PC-9 (cell line): ENCODE results near the gene YARS2. TPM values are rescaled to one million over a fixed set of nuclear protein-coding genes. Genes with fewer than 3 reads are reported as not detected.

Experiments
- BruUV-seq: library from RNA; stranded (reverse); fragments of 400-500 nt; replicated peaks from 2 replicates; lab custom pipeline; 2021; lab: Mats Ljungman, UMichigan
- CTCF ChIA-PET: fragments of 300-600 bp; sonication (Branson Sonifier 250); formaldehyde crosslinking; loops from one replicate; lab custom pipeline; 2022; ENCODE audit warnings: antibody characterized with exemption; lab: Charles Lee
- POLR2A ChIA-PET: fragments of 300-600 bp; sonication (Branson Sonifier 250); formaldehyde crosslinking; loops from one replicate; lab custom pipeline; 2022; ENCODE audit warnings: antibody characterized with exemption; ENCODE audit not compliant: unreplicated experiment; lab: Charles Lee
- DNase-seq, 2 experiments: peaks; one replicate each; pipeline versions ENCODE4 v3.0.0 to v3.0.0-alpha.2; 2015 to 2022; ENCODE audit warnings: mixed read lengths in 1 of 2
- H2AFZ ChIP-seq: fragments of 200-600 bp; sonication (generic); 2 replicates; pipeline ENCODE4 v1.8.1; 2017; ENCODE audit warnings: antibody characterized with exemption
- H3F3A ChIP-seq: fragments of 200-600 bp; sonication (generic); 2 replicates; pipeline ENCODE4 v1.8.1; 2017; ENCODE audit warnings: antibody characterized with exemption, mild to moderate bottlenecking, low read depth; ENCODE audit not compliant: insufficient read depth
- H3K27ac ChIP-seq: fragments of 200-600 bp; sonication (generic); 2 replicates; pipeline ENCODE4 v1.6.1; 2016; ENCODE audit warnings: mixed run types
- H3K27me3 ChIP-seq: fragments of 200-600 bp; sonication (generic); 2 replicates; pipeline ENCODE4 v1.6.1; 2016; ENCODE audit warnings: low read depth, mixed run types; ENCODE audit not compliant: insufficient read depth
- H3K36me3 ChIP-seq: fragments of 200-600 bp; sonication (generic); 2 replicates; pipeline ENCODE4 v1.6.1; 2016; ENCODE audit warnings: low read depth, mixed run types
- H3K4me1 ChIP-seq: fragments of 200-600 bp; sonication (generic); replicated peaks from 2 replicates; pipeline ENCODE4 v1.6.1; 2016; ENCODE audit warnings: mixed run types; ENCODE audit not compliant: insufficient read depth
- H3K4me2 ChIP-seq: fragments of 200-600 bp; sonication (generic); 2 replicates; pipeline ENCODE4 v1.6.1; 2017; ENCODE audit warnings: mixed run types
- H3K4me3 ChIP-seq: fragments of 200-600 bp; sonication (generic); 2 replicates; pipeline ENCODE4 v1.6.1; 2016; ENCODE audit warnings: mixed run types
- H3K79me2 ChIP-seq: fragments of 200-600 bp; sonication (generic); 2 replicates; pipeline ENCODE4 v1.6.1; 2017; ENCODE audit warnings: low read depth, mixed run types
- H3K9me2 ChIP-seq: fragments of 200-600 bp; sonication (generic); 2 replicates; pipeline ENCODE4 v1.8.1; 2017; ENCODE audit warnings: mild to moderate bottlenecking; ENCODE audit not compliant: insufficient read depth
- H3K9me3 ChIP-seq: fragments of 200-600 bp; sonication (generic); 2 replicates; pipeline ENCODE4 v1.8.1; 2016; ENCODE audit warnings: low read depth; ENCODE audit not compliant: insufficient read depth
- H4K20me1 ChIP-seq: fragments of 200-600 bp; sonication (generic); 2 replicates; pipeline ENCODE4 v1.8.1; 2017; ENCODE audit not compliant: insufficient read depth
- CTCF ChIP-seq: fragments of 200-600 bp; sonication (generic); conservative IDR thresholded peaks from 2 replicates; pipeline ENCODE4 v1.6.1; 2017; ENCODE audit warnings: mixed run types, antibody characterized with exemption, mild to moderate bottlenecking, moderate library complexity
- EZH2 ChIP-seq: fragments of 200-600 bp; sonication (generic); IDR thresholded peaks from 2 replicates; pipeline ENCODE4 v1.8.0; 2017; ENCODE audit warnings: antibody characterized with exemption, low read depth
- intact Hi-C: fragments of 100-400 bp; cut with micrococcal nuclease; formaldehyde crosslinking; loops from one replicate; pipeline ENCODE4 v1.10.0; 2022; ENCODE audit not compliant: unreplicated experiment
- total RNA-seq: library from RNA; stranded (reverse); gene quantifications from 2 replicates; pipeline ENCODE4 v1.2.3, GENCODE V29; 2021

YARS2 gene
- total RNA-seq, 1 experiment from 2014 or later, result 36.6 TPM

GRCh38 chr12:32698285-32698684 lies 57.4 kb downstream of the YARS2 start:
- no peaks in the 10 kb centered on the region for H3K9me2 ChIP-seq
- BruUV-seq, result no TSS peak
- POLR2A ChIA-PET, result no interaction called here
- no peak overlapping the region for H3K4me3 ChIP-seq
- 0 out of 2 replicates have a peak, but pooled peaks cover 3% of the 10 kb centered on the region for H4K20me1 ChIP-seq
- DNase-seq, result no peak
- peaks cover 62% of the 10 kb centered on the region for H3K79me2 ChIP-seq
- no peak overlapping the region for H2AFZ ChIP-seq
- CTCF ChIA-PET, result no interaction called here
- no peak overlapping the region for H3K27ac ChIP-seq
- no peaks in the 10 kb centered on the region for H3K4me1 ChIP-seq
- H3K4me2 ChIP-seq, result no peak overlapping the region
- peaks cover 16% of the 10 kb centered on the region; the same call in 1 of the 2 replicates for H3F3A ChIP-seq
- no peaks in the 10 kb centered on the region for H3K27me3 ChIP-seq
- intact Hi-C loops, result no loop called here
- TF ChIP-seq CTCF (no peak), EZH2 (no peak)
- peaks cover 4% of the 10 kb centered on the region; the same call in 1 of the 2 replicates for H3K9me3 ChIP-seq
- H3K36me3 ChIP-seq, result peaks cover 14% of the 10 kb centered on the region

DNA sequence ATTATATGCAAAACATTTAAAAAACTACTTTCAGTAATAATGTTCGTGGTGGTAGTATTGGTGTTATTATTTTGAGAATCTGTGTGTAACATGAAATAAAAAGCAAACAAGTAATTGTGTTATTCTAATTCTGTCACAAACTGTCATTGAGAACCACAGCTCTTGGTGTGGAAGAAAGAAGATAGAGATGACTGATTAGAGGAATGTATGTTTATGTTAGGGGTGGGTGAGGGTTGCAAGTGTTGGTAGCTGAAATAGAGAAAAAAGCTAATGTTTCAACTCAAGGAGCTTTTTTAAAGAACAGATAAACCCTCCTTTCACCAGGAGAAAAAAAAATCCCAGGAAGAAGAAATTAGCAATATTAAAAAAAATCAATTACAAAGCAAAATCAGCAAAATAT lies 58.3 kb downstream of the YARS2 start:
- H3K4me2 ChIP-seq, result no peak overlapping the region
- CTCF ChIA-PET, result no interaction called here
- H3K4me1 ChIP-seq, result no peaks in the 10 kb centered on the region
- TF ChIP-seq CTCF, result no peak
- no peak for TF ChIP-seq EZH2
- no peak overlapping the region for H2AFZ ChIP-seq
- H4K20me1 ChIP-seq, result 0 out of 2 replicates have a peak, but pooled peaks cover 3% of the 10 kb centered on the region
- intact Hi-C loops, result no loop called here
- BruUV-seq, result no TSS peak
- H3K79me2 ChIP-seq, result peaks cover 70% of the 10 kb centered on the region
- H3K9me3 ChIP-seq, result peaks cover 4% of the 10 kb centered on the region; the same call in 1 of the 2 replicates
- H3K4me3 ChIP-seq, result no peak overlapping the region
- peaks cover 16% of the 10 kb centered on the region; the same call in 1 of the 2 replicates for H3F3A ChIP-seq
- no peak overlapping the region for H3K27ac ChIP-seq
- no peak for DNase-seq
- peaks cover 18% of the 10 kb centered on the region for H3K36me3 ChIP-seq
- no peaks in the 10 kb centered on the region for H3K9me2 ChIP-seq
- no peaks in the 10 kb centered on the region for H3K27me3 ChIP-seq
- POLR2A ChIA-PET, result no interaction called here

Other genes with a start within 250 kb of the YARS2 start
- gene DNM1L, start 76.6 kb downstream of the YARS2 start, total RNA-seq, result 95.8 and 112 TPM in 2 replicates
- 88.1 and 88.7 TPM in 2 replicates for gene PKP2, start 140.9 kb upstream of the YARS2 start, total RNA-seq